ELF-1 (cell line): ENCODE measurements around the gene FAM13B.

ENCODE experiments used
- DNase-seq: peaks from one replicate; pipeline ENCODE4 v3.0.0-alpha.2; 2016; ENCODE audit warnings: low read depth, low spot score

FAM13B gene

DNA sequence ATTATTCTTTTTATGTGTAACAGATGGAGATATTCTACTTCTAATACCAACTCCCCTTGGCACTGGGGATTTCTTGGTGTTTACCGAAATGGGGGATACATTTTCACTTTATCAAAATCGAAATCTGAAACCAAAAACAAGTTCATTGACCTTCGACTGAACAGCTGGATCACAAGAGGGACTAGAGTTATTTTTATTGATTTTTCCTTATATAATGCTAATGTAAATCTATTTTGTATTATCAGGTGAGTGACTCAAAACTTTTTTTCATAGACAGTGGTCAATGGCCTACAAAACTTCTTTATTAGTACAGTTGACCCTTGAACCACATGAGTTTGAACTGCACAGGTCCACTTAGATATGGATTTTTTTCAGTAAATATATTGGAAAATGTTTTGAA lies 133.4 kb downstream of the FAM13B start:
- no peak for DNase-seq

DNA sequence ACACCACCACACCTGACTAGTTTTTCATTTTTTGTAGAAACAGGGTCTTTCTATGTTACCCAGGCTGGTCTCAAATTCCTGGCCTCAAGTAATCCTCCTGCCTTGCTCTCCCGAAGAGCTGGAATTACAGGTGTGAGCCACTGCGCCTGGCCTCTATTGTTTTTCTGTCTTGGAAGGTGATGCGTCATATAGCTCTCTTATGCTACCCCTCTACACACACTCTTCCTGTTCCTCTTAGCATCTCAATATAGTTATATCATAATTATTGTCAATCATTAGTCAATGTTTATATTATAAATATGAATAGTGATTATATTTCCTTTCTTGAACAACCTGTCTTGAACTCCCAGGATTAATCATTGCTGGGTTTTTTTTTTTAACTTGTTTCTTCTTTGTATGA lies 136.3 kb downstream of the FAM13B start:
- peak; percentile 5 for DNase-seq

DNA sequence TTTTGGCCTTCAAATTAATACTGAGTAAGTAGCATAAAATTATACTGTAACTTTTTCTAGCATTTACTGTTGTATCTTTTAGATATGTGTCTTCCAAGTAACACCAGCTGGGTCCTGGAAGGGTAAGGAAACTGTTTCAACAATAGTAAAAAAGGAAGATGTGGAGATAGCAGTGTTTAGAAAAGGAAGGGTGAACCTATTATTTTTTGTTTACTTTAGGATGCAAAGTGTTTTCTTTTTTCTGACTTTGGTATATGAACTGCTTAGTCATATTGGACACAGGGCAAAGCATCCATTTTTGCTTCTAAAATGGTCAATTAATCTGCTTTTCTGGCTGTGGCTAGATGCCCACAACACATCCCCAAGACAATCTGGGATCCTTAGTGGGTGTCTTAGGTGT lies 138.3 kb downstream of the FAM13B start:
- DNase-seq: no peak

DNA sequence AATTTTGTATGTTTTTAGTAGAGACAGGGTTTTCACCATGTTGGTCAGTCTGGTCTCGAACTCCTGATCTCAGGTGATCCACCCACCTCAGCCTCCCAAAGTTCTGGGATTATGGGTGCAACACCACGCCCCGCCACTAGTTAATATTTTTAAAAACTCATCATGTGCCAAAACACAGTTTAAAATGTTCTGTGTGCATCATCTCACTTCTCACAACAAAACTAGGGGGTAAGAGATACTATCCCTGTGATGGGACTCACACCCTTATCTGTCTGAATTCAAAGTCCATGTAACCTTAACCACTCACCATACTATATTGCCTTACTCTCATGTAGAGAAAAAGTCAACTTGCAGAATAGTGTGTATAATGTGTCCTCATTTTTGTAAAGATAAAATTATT lies 141.0 kb downstream of the FAM13B start:
- no peak for DNase-seq

DNA sequence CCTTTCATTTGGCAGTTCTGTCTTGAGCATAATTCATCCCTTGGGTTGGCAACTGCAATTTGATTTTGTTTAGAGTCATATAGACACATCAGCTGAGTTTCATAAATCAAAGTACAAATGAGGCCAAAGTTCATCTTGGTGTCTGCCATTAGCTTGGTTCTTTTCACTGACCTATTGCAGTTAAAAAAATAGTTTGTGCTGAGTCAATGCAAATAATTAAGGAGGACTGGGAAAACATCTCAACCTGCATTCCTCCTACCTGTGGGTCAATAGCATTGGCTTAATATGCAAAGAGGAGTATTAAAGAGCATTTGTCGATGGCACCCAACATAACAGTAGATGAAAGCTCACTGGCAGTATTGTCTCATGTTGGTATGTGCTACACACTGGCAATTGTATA lies 142.0 kb downstream of the FAM13B start:
- DNase-seq: no peak

DNA sequence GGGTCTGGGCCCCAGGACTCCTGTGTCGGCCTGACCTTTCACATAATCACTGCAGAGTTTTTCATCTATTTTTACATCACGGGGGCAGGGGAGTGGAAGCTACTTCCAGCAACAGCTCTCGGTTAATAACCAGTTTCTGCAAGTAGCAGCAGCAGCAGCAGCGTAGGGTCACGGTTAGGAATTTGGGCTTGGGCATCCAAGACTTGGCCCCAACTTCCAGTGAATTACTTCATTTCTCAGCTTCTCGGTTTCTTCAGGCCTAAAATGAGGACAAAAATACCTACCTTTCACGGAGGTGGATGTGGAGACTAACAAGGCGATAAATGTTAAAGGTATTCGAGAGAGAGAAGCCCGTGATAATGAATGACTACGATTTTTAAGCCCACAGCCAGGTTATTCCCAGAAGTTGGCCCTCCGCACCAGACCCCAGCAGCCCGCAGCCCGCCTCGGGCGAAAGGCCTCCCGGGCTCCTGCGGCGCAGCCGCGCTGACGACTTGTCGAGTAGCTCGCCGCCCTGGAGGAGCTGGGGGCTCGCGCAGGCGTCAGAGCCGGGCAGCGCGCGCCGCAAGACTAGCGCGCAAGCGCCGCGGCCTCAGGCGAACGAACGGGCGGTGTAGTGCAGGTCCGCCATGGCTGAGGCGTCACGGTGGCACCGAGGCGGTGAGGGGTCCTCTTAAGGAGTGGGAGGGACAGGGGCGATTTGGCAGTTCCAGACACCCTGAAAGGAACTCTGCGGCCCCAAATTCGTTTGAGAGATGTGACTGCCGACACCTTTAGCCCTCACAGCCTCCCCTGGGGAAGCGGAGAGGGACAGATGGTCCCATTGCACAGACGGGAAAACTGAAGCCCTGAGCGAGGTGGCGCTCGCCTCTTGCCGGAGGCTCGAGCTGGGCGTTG lies 143.8 kb downstream of the FAM13B start, which contains the start of gene PKD2L2:
PKD2L2 (plus strand) TSS at position 595 of the 897 bp plus-strand sequence; CDS start at position 630, 35 bp downstream.
- DNase-seq: peak; percentile 96

DNA sequence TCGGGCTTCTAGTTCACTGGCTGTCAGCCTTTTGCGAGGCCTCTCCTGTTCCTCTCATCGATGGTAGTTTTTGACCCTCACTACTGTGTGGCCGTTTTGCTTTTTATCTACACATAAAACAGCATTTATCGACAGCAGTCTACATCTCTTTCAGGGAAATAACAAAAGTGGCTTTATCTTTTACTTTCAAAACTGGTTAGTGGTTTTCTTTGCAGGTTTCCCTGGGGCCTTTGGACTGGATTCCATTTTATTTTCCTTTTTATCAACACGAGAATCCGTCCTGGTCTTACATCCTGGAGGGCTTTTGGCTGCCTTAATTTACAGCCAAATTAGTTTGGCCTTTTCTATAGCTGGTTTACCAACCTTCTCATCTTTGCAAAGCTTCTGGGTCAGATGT lies 144.4 kb downstream of the FAM13B start:
- peak; percentile 42 for DNase-seq
